Vagina (tissue), 2 donors: ENCODE results near the gene IL2.

Experiments used
- POLR2AphosphoS5 ChIP-seq, 2 donors: sonication (generic); formaldehyde crosslinking; IDR thresholded peaks; one replicate each; pipeline ENCODE4 v1.9.0; 2017; ENCODE audit warnings: antibody characterized with exemption in 2 of 2, mild to moderate bottlenecking in 2 of 2, low read depth in 1 of 2; ENCODE audit not compliant: insufficient read depth in 1 of 2
- TF ChIP-seq, protein P1 (sequence below), 3 experiments: fragments of 450-650 bp in 2 of 3; fragments of 200-600 bp in 1 of 3; sonication (generic) in 1 of 3; IDR thresholded peaks; one replicate each; pipeline ENCODE4 v1.5.1; 2017 to 2019; ENCODE audit warnings: antibody characterized with exemption in 3 of 3, mild to moderate bottlenecking in 2 of 3, moderate library complexity in 2 of 3

GRCh38 chr4:122500852-122501501, 44.5 kb upstream of the IL2 start:
- TF ChIP-seq, protein P1, sequence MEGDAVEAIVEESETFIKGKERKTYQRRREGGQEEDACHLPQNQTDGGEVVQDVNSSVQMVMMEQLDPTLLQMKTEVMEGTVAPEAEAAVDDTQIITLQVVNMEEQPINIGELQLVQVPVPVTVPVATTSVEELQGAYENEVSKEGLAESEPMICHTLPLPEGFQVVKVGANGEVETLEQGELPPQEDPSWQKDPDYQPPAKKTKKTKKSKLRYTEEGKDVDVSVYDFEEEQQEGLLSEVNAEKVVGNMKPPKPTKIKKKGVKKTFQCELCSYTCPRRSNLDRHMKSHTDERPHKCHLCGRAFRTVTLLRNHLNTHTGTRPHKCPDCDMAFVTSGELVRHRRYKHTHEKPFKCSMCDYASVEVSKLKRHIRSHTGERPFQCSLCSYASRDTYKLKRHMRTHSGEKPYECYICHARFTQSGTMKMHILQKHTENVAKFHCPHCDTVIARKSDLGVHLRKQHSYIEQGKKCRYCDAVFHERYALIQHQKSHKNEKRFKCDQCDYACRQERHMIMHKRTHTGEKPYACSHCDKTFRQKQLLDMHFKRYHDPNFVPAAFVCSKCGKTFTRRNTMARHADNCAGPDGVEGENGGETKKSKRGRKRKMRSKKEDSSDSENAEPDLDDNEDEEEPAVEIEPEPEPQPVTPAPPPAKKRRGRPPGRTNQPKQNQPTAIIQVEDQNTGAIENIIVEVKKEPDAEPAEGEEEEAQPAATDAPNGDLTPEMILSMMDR (IDR thresholded peaks at IDR 0.05): no peak
- no peak for TF ChIP-seq POLR2AphosphoS5 (IDR thresholded peaks at IDR 0.05; ENCODE audit: insufficient read depth in 1 of 2, low read depth in 1 of 2)
